GM18508 (cell line): ENCODE results near the gene FERMT1.
"Not testable (repeated sequence)": the region's sequence is repeated elsewhere in the genome, so short reads cannot be mapped to it uniquely, and the experiment has no call there.

Experiments used
- ATAC-seq: cut with Tn5 transposase; IDR thresholded peaks from one replicate; pipeline ENCODE4 v1.9.1; 2021; ENCODE audit warnings: moderate number of reproducible peaks; ENCODE audit not compliant: insufficient read depth, unreplicated experiment

The FERMT1 gene

DNA sequence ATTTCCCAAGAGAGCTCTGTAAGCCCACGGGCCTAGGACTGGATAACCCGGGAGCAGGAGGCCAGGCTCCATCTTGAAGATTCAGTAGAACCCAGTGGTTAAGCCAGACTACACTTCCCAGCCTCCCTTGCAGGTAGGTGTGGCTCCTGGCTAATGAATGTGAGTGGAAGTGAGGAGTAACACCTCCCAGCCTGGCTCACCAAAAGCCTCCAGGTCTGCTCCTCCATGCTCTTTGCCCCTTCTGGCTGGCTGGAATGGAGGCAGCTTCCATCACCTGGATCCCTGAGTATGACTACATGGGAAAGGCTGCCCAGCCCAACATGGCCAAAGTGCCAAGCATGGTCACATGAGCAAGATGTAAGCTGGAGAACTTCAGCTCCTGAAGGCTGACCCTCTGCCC is 78.7 kb downstream of the FERMT1 start:
- no peak for ATAC-seq

DNA sequence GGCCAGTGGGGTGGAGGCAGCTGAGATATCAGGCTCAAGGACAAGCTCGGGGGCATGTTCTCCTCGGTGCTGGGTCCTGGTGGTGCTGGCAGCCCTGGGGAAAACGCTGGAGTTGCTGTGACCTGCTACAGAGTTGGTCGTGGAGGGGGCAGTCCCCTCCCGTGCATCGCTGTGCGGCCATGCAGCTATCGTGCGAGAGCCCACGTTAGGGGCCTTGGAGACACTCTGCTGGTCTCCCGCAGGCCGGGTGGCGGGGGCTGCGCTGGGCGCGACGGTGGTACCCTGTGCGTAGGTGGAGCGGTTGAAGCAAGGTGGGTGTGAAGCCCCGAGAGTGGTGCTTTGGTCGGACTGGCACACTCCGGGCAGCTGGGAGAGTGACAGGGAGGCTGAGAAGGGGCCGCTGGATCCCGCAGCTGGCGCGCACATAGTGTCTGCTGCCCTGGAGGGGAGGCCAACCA is 81.0 kb downstream of the FERMT1 start:
- no peak for ATAC-seq

DNA sequence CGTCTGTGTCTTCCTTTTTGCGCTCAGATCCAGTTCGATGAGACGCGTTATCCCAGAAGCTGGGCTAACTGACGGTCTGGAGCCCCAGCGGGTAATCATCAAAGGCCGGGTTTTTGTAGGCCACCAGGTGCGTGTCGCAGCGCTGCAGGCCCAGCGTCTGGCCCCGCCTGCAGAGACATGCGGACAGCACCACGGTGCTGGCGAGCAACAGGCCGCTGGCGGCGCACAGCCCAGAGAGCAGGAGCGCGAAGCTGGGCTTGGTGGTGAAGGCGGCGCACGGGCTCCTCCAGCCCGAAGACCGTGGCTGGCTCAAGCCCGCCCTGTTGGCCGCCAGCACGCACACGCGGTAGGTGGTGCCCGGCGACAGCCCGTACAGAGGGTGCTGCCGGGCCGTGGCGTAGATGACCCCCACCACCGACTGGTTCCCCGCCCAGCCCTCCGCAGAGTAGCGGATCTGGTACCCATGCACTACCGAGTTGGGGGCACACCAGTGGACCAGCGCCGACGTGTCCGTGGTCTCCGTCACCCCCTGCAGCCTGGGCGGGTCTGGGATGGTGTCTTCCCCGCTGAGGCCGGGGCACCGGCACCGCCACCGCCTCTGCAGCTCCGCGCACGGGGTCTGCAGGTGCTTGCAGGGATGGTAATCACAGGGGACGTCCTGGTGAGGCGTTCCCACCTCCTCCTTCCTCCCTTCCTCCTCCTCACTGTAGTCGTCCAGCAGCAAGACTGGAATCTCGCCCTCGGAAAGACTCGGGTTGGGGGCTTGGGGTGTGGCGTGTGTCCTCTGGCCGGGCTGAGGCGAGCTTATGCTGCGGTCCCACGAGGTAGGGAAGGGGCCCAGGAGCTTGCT is 81.6 kb downstream of the FERMT1 start:
- no peak for ATAC-seq

DNA sequence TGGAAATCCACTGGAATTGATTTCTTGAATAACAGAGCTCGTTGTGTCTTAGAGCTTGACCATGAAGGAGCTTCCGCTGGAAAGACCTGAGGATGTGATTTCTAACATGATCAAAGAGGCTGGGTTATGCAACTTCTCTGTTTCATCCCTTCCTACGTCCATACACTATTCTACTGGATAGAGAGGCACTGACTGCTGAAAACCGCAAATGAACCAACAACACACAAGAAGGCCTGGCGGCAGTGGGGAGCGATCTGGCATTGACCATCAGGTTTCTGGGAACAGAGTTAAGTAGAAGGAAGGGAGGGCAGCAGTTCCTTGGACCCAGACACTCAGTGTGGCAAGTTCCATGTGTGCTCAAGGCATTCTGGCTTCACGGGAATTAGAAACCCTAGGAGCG is 82.3 kb downstream of the FERMT1 start:
- ATAC-seq = no peak

DNA sequence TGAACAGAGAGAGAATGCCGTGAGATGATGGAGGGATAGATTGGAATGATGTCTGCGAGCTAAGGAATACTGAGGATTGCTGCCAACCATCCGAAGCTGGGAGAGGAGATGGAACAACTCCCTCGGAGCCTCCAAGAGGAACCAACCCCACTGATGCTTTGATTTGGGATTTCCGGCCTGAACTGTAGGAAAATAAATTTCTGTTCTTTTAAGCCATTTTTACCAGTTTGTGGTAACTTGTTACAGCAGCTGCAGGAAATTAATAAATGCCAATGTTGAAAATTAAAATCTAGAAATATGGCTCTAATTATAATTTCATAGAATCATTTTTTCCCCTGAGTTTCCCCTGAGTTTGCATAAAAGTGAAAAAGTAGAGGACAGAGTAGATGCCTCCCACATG is 83.1 kb downstream of the FERMT1 start:
- ATAC-seq = no peak

DNA sequence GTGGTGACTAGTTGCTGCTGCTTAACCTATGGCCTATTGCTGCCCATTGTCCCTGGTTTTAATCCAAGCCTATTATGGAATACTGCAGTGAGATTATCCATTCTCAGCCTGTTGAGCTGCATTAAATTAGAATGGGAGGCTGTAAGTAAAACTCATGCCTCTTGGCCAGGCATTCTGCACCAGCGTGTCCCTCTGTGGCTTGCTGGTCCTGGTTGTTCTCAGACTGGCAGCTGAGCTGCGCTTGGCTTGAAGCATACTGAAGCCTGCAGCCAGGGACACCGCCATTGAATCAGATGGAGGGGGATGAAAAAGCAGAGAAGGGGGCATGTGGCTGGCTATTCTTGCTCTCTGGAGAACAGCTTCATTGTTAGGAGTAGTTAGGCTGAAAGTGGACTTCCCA is 84.6 kb downstream of the FERMT1 start:
- no peak for ATAC-seq

DNA sequence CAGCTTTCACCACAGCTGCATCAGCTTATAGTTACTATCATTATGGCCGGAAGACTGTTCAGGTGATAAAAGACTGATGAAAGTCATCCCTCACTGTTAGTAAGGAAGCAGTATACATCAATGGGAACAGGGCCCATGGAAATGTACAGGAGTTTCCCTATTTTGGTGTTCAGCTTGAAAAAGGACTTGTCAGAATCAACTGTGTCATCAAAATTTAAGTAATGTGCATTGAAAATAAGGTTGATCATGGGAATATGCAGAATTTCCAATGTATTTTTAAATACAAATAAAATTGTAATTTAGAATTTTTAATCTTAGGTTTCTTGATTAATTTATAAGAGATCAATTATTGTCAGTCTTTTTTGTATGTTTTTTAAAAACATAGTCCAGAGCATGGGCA is 85.7 kb downstream of the FERMT1 start:
- ATAC-seq = no peak

DNA sequence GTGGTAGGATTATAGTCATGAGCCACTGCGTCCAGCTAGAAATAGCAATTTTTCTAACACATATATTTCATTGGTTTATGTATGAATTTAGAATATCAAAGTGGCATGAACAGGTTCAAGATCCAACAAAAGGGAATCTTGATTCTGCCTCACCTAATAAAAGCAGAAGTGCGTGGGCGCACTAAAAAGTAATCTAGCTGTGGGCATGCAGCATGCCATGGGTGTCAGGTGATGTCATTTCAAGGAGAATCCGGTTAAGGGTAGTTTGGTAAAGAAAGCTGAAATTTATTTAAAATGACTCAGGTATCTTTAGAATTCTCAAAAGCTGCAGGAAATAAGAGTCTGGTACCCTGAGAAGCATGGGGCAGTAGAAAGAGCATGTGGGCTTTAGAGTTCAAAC is 86.6 kb downstream of the FERMT1 start:
- no peak for ATAC-seq

DNA sequence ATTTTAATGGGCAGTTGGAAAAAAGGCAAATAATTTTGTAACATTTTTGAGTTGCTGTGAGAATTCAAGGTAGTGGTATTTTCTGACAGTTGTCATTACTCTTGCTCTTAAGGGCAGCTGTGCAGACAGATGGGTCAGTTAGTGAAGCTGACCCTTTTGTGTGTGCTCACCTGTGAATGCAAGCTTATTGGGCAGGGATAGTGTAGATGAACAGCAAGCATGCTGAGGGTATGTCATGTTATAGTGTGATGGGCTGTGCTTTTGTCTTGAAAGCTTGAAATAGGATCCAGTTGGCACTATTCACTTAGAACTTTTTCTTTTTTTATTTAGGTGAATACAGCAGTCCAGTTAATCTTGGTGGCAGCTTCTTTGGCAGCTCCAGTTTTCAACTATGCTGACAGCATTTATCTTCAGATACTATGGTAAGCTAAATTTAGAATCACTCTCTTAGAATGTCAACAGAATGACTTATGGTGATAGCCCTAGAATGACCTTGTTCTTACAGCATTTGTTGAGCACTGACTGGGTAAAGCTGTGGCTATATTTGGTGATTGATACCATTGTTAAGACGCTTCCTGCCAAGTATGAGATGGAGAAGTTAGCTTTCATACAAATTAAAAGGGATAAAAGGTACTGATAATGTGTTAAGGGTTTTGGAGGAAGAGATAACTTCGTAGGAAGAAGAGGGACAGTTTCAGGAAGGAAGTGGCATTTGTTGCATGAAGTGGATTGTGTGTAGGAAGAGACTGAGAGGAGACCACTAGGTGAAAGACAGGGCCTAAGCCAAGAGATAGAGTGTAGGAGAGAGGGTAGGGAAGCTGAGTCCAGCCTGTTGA is 88.5 kb downstream of the FERMT1 start:
- ATAC-seq = no peak

DNA sequence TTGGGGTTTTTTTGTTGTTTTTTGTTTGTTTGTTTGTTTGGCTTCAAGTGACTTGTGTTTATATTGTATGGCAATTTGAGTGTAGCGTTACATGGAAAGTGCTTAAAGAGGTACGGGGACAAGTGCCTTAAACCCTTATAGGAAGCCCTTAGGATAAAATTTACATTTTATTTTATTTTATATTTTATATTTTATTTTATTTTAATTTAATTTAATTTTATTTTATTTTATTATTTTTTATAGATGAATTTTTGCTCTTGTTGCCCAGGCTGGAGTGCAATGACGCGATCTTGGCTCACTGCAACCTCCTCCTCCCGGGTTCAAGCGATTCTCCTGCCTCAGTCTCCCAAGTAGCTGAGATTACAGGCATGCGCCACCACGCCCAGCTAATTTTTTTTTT is 89.9 kb downstream of the FERMT1 start:
- ATAC-seq = not testable (repeated sequence)

DNA sequence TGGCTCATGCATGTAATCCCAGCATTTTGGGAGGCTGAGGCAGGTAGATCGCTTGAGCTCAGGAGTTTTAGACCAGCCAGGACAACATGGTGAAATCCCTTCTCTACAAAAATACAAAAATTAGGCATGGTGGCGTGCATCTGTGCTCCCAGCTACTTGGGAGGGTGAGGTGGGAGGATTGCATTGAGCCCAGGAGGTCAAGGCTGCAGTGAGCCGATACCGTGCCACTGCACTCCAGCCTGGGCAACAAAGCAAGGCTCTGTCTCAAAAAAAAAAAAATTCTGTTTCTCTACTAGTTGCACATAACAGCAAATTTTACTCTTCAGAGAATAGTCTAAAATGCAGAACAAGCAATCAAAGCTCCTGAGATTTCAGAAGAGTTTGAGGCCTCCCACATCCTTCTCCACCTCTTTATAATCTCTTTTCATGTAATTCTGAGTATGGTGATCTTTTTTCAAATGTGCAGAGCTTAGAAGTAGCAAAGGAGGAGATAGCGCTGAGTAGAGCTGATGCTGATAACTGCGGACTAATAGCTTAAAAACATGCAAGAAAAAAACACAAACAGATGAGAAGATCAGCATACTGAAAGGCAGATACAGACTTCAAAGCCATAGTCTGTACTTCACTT is 92.3 kb downstream of the FERMT1 start:
- ATAC-seq = no peak

DNA sequence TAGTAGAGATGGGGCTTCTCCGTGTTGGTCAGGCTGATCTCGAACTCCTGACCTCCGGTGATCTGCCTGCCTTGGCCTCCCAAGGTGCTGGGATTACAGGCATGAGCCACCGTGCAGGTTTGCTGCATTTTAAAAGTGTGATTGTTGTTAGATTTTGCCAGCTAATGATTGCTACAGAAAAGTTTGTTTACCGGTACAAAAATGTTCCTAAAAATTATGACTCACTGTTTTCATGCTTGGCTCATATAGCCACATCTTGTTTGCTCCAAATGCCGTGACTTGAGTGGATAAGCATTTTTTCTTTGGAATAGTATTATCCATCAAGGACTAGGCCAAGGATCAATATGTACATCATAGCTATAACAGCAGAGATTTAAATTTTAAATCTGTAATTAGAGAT is 93.3 kb downstream of the FERMT1 start:
- ATAC-seq = no peak

DNA sequence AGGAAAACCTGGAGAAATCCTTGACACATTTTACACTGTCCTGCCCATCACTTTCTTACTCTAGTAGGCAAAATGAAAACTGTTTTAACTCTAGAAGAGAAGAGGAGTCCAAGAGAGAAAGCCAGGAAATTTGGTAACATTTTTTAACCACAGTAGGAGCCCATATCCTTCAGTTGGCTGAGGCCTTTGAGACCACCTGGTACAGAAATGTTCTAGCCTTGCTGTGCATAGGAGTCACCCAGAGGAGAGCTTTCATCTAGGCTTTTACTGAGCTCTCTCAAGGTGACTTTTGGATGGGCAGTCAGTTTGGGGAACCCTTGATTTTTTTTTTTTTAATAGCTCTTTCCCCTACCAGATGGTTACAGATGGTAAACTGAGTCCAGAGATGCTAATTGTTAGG is 94.0 kb downstream of the FERMT1 start:
- ATAC-seq = no peak

DNA sequence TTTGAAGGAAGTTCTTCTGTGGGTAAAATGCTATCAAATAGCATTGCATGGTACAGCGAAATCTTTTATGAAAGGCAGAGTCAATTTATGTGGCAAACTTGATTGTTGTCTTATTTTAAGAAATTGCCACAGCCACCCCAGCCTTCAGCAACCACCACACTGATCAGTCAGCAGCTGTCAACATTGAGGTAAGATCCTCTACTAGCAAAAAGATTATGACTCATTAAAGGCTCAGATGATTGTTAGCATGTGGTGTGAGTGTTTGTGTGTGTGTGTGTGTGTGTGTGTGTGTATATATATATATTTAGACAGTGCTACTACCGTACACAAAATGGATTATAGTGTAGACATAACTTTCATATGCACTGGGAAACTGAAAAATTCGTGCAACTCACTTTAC is 96.8 kb downstream of the FERMT1 start:
- ATAC-seq = no peak
